Stimulated activated CD8-positive, alpha-beta memory T cell treated with anti-CD3 and anti-CD28 coated beads, Interleukin-15, amount 100 ng/mL, for 24 hours (primary cell): ENCODE measurements around the gene ZNF318.
"Not testable (repeated sequence)": the region's sequence is repeated elsewhere in the genome, so short reads cannot be mapped to it uniquely, and the experiment has no call there.

Experiments used
- DNase-seq: peaks from one replicate; pipeline ENCODE4 v3.0.0-alpha.2; 2020; ENCODE audit warnings: low read depth

Gene ZNF318, protein sequence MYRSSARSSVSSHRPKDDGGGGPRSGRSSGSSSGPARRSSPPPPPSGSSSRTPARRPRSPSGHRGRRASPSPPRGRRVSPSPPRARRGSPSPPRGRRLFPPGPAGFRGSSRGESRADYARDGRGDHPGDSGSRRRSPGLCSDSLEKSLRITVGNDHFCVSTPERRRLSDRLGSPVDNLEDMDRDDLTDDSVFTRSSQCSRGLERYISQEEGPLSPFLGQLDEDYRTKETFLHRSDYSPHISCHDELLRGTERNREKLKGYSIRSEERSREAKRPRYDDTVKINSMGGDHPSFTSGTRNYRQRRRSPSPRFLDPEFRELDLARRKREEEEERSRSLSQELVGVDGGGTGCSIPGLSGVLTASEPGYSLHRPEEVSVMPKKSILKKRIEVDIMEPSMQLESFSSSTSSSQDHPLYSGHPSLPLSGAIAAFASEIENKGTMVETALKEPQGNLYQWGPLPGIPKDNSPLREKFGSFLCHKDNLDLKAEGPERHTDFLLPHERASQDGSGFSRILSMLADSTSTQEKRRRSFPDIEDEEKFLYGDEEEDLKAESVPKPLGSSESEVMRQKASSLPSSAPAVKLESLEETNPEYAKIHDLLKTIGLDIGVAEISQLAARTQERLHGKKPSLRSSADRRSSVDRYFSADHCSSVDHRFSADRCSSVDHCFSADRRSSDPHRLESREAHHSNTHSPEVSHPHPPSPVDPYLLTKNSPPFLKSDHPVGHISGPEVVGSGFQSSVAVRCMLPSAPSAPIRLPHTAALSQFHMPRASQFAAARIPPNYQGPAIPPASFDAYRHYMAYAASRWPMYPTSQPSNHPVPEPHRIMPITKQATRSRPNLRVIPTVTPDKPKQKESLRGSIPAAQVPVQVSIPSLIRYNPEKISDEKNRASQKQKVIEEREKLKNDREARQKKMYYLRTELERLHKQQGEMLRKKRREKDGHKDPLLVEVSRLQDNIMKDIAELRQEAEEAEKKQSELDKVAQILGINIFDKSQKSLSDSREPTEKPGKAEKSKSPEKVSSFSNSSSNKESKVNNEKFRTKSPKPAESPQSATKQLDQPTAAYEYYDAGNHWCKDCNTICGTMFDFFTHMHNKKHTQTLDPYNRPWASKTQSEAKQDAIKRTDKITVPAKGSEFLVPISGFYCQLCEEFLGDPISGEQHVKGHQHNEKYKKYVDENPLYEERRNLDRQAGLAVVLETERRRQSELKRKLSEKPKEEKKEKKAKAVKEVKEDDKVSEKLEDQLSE (N-terminal part only)

GRCh38 chr6:43369174-43370002 lies at the start of gene ZNF318:
Gene ZNF318 (minus strand): TSS chr6:43369647. CDS start chr6:43369365, 282 bp downstream.
- DNase-seq = peak; percentile 78

- DNase-seq = no peak
Measured at GRCh38 chr6:43416935-43417334, 47.5 kb upstream of the ZNF318 start.

- not testable (repeated sequence) for DNase-seq
Measured at GRCh38 chr6:43415275-43415674, 45.8 kb upstream of the ZNF318 start.

DNA sequence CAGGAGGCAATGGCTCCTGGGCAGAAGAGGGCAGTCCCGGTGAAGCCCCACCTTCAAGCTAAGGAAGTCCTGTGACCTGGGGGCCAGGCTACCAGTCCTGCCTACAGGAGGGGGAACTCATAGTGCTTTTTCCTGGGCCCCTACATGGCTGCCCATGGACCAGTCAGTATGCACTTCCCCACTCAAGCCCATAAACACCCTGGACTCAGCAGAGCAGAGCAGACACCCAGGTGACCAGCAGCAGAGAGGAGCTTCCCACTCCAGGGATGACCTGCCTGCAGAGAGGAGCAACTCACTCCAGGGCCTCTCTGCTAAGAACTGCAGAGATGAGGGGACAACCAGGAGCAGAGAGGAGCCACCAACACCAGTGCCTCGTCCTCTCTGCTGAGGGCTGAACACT lies 43.6 kb upstream of the ZNF318 start:
- DNase-seq = no peak

GRCh38 chr6:43412541-43412940 lies 43.1 kb upstream of the ZNF318 start:
- no peak for DNase-seq

GRCh38 chr6:43410776-43411175 lies 41.3 kb upstream of the ZNF318 start:
- not testable (repeated sequence) for DNase-seq

DNA sequence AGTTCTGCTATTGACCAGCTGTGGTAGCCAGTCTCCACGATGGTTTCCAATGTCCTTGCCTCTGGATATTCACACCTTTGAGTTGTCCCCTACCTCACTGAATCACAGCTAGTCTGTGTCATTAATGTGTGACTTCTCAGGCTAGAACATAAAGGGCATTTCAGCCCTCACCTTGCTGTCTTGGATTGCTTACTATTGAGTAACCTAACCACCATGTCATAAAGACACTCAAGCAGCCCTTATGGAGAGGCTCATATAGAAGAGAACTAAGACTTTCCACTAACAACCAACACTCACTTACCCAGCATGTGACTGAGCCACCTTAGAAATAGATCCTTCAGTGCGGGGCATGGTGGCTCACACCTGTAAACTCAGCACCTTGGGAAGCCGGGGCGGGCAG lies 38.8 kb upstream of the ZNF318 start:
- DNase-seq = no peak

DNA sequence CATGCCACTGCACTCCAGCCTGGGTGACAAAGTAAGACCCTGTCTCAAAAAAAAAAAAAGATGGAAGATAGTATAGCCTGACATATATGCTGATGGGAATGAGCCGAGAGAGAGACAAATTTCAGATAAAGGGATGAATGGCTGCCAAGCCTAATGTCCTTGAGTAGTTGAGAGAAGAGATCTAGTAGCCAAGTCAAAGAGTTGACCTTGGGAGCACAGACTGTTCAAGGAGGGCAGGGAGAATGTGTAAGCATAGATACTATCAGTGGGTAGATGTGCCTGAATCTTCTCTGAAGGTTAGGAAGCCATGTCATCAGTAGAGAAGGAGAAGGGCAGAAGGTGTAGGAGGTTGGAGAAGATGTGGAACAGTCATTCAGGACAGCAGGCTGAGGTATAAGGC lies 37.8 kb upstream of the ZNF318 start:
- DNase-seq = no peak

GRCh38 chr6:43405354-43405753 lies 35.9 kb upstream of the ZNF318 start:
- no peak for DNase-seq

GRCh38 chr6:43402820-43403219 lies 33.4 kb upstream of the ZNF318 start:
- no peak for DNase-seq

DNA sequence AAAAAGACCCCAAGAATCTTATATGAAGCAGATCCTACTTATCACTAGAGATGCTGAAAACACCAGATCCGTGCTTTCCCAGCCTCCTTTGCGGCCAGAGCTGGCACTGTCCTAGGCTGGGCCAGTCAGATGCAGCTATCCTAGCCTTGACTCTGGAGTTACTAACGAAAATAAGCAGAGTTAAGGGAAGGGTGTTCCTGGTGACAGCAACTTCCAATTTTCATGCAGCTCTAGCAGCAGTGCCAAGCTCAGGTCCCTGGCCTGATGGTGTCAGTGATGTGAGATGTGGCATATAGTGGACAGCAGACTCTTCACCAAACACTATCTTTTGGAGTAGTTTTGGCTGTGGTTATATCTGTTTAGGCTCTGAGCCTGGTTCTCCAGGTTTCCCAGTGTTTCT lies 32.3 kb upstream of the ZNF318 start:
- no peak for DNase-seq

- no peak for DNase-seq
Measured at GRCh38 chr6:43399932-43400487, 30.6 kb upstream of the ZNF318 start.

- no peak for DNase-seq
Measured at GRCh38 chr6:43396408-43397149, 27.1 kb upstream of the ZNF318 start.

GRCh38 chr6:43395776-43396175 lies 26.3 kb upstream of the ZNF318 start:
- DNase-seq = no peak

DNA sequence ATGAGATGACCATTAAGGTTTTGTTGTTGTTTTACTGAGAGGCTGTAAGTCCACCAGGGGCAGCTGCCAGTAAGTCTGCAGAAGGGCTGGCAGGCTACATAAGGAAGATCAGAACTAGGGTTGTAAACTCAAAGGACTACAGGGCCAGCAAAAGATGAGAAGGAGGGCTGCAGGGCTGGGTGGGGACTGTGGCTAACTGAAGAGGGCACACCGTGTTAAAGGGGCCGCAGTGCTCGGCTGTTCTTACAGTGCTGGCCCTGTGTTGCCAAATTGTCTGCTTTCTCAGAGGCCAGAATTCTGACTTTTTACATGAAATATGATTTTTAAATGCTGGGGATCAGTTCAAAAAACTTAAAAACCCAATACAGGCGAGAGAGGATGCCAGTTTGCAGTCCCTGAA lies 25.5 kb upstream of the ZNF318 start:
- DNase-seq = no peak

- no peak for DNase-seq
Measured at GRCh38 chr6:43393602-43394001, 24.2 kb upstream of the ZNF318 start.

DNA sequence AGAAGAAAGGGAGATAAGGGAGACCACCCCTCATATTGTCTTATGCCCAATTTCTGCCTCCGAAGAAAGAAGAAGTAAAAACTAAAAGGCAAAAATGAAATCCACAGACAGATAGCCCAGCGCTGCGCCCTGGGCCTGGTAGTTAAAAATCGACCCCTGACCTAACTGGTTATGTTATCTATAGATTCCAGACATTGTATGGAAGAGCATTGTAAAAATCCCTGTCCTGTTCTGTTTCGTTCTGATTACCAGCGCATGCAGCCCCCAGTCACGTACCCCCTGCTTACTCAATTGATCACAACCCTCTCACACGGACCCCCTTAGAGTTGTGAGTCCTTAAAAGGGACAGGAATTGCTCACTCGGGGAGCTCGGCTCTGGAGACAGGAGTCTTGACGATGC lies 23.7 kb upstream of the ZNF318 start:
- DNase-seq = not testable (repeated sequence)

- DNase-seq = no peak
Measured at GRCh38 chr6:43391440-43392031, 22.1 kb upstream of the ZNF318 start.

DNA sequence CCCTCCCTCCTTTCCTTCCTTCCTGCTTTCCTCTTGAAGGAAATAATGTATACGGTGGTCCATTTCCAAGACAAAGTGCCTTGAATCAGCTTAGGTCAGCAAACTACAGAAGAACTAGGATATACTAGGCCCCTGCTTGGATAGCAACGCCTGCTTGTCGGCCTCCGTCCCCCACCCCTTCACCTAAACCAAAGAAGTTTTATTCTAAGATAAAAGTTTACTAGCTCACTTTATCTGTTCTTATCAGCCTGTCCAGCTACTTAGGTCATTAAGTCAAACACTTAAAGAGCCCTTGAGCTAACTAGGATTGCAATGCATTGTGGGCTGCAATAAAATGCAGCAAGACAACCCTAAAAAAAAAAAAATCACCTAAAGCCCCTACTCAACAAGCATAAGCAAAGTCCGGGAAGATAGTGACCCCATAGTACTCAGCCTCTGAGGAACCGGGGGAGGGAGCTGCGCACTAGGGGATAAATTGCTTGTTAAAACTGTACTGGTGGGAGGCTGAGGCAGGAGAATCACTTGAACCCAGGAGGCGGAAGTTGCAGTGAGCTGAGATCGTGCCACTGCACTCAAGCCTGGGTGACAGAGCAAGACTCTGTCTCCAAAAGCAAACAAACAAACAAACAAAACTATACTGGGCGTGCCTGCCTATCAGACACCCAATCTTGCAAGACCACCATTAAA lies 21.4 kb upstream of the ZNF318 start:
- DNase-seq = not testable (repeated sequence)
